HG03025 (cell line): ENCODE results near the gene MUC15.
"Not testable (repeated sequence)": the region's sequence is repeated elsewhere in the genome, so short reads cannot be mapped to it uniquely, and the experiment has no call there.

Experiments
- ATAC-seq: cut with Tn5 transposase; IDR thresholded peaks from one replicate; pipeline ENCODE4 v1.9.1; 2021; ENCODE audit warnings: mild to moderate bottlenecking, moderate library complexity; ENCODE audit not compliant: unreplicated experiment, low FRiP score

MUC15 gene, protein sequence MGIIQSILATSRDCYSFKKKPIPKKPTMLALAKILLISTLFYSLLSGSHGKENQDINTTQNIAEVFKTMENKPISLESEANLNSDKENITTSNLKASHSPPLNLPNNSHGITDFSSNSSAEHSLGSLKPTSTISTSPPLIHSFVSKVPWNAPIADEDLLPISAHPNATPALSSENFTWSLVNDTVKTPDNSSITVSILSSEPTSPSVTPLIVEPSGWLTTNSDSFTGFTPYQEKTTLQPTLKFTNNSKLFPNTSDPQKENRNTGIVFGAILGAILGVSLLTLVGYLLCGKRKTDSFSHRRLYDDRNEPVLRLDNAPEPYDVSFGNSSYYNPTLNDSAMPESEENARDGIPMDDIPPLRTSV

DNA sequence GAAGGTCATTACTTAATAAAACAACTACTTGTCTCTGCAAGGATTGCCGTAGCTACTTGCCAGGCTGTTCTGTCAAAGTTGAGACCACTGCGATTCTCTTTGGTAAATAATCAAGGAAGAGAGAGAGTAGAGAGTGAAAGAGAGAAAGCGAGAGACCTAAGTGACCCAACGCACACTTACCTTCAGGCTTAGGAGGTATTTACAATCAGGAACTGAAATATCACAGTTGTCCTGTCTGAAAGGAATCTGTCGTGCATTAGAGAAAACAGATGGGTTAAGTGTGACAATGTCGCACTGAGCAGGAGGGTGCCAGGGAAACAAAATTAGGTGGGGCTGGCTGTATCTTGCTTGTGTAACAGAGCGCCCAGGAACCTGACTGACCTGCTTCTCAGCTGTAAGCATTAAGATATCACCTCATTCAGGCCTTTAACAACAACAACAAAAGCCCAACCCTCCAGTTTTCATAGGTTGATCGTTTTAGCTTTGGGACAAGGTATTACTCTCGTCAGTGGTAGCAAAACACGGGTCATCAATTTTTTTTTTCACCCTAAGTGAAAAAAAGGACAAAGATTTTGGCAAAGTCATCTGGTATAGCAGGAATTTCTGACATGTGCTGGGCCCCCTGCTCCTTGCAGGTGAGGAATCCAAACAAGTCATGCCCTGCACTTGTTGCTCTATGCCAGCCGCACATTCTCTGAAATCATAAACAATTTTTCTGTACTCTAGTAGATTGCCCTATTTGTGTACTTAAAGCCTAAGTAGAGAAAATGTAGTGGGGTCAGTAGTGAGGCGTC lies at the start of gene MUC15:
Gene MUC15, minus strand, starts transcription at position 403 of the 794 bp plus-strand sequence. CDS start 5,169 bp downstream, outside the sequence.
- ATAC-seq: no peak

DNA sequence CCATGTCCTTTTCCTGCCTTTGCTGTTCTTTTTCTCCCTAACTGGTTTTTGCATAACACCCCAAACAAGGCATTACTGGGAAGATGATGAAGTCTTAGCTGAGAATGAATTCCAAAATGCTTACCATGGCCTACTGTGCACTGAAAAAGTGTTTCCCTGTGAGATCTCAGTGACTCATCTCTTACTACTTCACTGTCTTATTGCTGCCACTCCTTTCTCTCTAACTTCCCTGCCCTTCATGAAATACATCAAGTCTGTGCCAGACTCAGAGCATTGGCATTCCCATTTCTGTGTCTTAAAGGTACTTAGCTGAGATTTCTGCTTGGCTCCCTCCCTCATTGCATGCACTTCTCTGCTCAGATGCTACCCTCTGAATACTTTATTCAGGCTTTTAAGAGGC lies 49.1 kb upstream of the MUC15 start:
- ATAC-seq: no peak

- ATAC-seq: no peak
Observed at GRCh38 chr11:26620282-26621045, 48.4 kb upstream of the MUC15 start.

GRCh38 chr11:26618441-26618840 lies 46.4 kb upstream of the MUC15 start:
- no peak for ATAC-seq

DNA sequence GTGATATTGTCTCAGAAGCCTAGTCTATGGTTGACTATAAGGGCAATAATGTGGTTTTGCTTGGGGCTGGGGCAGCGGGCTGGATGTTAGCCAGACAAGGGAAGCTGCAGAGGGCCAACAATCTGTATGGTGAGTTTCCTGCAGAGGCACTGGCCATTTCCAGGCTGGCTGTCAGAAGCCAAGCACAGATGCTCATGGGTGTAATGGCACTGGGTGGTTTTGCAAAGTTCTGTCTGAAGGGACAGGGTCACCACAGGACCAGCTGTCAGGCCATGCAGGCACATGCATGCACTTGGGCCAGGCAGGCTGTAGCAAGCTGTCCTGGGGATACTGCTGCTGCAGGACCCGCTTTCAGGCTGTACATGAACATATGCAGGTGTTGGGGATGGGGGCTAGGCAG lies 41.7 kb upstream of the MUC15 start:
- ATAC-seq: no peak

DNA sequence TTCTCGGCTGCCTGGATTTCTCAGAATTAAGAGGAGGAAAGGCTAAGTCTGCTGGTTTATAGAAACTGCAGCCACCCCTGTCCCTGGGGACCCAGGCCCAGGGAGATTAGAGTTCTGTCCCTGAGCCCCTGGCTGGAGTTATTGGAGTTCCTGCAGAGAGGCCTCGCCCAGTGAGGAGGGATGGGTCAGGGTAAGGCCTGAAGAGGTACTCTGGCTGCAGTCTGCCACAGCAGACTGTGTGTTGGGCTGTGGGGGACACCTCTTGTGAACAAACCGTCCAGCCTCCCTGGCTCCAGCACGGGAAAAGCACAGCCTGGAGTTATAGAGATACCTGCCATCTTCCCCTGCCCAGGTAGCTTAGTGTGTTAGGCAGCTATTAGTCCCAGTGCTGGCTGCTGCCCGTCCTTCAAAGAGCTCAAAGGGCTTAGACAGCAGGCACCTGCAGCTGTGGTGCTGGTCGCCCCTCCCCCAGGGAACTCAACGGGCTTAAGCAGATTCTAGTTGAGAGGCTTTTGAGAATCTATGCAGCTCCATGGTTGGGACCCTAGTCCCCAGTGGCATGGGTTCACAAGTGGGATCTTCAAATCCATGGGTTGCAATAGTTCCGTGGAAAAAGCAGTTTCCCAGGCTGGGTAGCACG lies 36.6 kb upstream of the MUC15 start:
- peak; percentile 35 for ATAC-seq

DNA sequence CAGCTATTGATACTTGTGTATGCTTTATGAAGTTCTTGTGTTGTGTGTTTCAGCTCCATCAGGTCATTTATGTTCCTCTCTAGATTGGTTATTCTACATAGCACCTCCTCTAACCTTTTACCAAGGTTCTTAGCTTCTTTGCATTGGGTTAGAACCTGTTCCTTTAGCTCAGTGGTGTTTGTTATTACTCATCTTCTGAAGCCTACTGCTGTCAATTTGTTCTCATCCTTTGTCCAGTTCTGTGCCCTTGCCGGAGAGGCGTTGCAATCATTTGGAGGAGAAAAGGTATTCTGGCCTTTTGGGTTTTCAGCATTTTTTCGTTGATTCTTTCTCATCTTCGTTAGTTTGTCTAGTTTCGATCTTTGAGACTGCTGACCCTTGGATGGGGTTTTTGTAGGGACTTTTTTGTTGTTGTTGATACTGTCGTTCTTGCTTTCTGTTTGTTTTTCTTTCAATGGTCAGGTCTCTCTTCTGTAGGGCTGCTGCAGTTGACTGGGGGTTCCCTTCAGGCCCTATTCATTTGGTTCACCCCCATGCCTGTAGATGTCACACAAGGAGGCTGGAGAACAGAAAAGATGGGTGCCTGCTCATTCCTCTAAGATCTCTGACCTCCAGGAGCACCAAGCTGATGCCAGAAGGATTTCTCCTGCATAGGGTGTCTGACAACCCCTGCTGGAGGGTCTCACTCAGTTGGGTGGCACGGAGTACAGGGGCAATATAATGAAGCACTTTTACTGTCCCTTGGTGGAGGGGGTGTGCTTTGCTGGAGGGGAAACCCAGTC lies 35.9 kb upstream of the MUC15 start:
- peak; percentile 51 for ATAC-seq

- ATAC-seq: no peak
Observed at GRCh38 chr11:26599876-26600434, 27.9 kb upstream of the MUC15 start.

- no peak for ATAC-seq
Observed at GRCh38 chr11:26599425-26599824, 27.4 kb upstream of the MUC15 start.

DNA sequence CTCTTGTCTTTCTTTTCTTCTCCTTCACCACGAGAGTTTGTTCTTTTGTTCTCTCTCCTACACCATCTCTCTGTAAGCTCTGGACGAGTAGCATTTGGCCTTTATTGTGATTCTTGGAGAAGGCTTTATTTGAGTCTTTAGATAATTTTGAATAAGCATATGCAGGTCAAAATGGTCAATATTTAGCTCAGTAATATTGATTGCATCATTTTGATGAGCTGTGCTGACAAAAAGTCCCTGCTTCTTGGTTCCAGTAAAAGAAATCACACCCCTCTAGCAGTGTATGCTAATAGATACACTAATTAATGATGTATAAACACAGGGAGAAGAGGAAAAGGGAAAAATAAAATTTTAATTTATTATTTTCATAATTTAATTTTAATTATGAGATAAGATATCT lies 25.8 kb upstream of the MUC15 start:
- ATAC-seq: no peak

- not testable (repeated sequence) for ATAC-seq
Observed at GRCh38 chr11:26597049-26597689, 25.1 kb upstream of the MUC15 start.

DNA sequence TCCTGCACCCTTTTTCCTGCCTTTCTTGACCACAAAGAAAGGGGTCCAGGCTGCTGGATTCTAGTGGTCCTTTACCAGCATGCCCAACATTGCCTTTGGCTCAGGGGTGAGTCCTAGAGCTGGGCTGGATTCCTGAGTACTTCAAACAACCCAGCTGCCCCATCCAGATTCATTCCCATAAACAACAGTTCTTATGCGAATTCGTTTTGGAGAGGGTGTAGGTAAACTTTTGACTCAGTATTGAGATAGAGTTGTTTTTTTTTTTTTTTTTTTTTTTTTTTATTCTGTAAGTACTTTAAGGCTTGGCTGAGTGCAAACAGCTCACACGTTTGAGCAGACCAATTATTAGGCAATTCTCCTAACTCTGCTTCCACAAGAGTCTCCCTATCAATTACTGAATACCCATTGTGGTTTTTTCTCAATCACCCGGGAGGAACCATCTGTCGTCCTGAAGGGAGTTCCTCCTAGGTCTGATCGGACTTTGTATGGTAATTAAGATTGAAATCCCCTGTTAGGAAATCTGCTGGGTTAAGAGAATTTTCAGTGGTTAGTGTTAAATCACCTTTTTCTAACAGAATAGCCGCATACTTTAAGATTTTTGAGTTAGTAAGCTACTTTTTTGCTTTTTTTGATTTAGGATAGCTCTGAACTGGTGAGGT lies 23.3 kb upstream of the MUC15 start:
- ATAC-seq: not testable (repeated sequence)

DNA sequence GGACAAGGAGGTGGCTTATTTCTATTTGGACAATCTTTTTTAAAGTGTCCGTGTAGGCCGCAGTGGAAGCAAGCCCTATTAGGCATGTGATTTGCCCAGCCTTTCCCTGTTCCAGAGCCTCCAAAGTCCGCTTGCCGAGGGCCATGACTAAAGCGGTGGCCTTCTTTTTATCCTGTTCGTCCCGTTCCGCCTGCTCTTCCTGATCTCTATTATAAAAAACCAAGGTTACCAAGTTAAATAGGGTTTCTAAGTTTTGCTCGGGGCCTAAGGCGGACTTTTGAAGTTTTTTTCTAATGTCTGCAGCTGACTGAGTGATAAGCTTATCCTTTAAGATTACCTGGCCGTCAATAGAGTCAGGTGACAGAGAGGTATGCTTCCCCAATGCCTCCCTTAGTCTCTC lies 21.6 kb upstream of the MUC15 start:
- ATAC-seq: no peak

- ATAC-seq: no peak
Observed at GRCh38 chr11:26587073-26587472, 15.0 kb upstream of the MUC15 start.

DNA sequence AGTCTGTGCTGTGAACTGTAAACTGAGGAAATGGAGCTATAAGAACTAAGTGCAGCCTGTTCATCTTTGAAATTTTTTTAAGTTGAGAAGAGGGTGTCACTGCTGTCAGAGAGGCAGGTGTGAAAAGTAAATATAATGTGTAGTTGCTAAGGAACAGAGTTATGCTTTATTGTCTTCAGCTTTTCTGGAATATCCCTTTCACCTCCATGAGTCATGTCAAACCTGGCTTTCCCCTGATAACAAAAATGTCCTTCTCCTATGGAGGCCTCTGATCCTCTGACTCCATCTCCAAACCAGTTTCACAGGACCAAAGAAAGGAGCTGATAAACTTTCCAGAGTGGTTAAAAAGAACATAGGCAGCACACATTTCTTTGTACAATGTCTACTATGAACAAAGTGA lies 12.8 kb upstream of the MUC15 start:
- no peak for ATAC-seq

DNA sequence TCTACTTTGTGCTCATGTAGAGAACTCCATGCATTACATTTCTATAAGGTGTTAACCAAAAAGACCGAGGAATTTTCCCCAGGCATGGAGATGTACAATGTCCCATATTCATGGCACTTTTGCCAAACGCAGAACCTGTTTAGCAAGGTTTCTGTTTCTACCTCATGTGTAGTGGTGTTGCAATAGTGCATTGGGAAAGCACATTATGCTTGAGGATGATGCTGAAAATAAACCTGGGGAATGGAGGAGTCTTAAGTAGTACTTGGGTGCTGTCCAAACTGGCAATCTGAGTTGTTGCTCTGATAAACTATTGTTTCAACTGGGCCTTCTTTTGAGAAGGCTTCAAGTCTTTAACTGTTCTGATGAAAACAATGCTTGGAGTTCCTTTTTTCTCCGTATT lies 11.5 kb upstream of the MUC15 start:
- ATAC-seq: no peak

GRCh38 chr11:26580929-26581328 lies 8.9 kb upstream of the MUC15 start:
- ATAC-seq: no peak

- ATAC-seq: no peak
Observed at GRCh38 chr11:26579683-26580082, 7.6 kb upstream of the MUC15 start.
